SKM-1 (cell line): ENCODE measurements around the gene CR1.
"Not testable (repeated sequence)": the region's sequence is repeated elsewhere in the genome, so short reads cannot be mapped to it uniquely, and the experiment has no call there.

Experiments
- DNase-seq: peaks from one replicate; lab custom pipeline; 2025; ENCODE audit not compliant: unreplicated experiment; lab: John Stamatoyannopoulos, UW

Gene CR1

GRCh38 chr1:207638487-207639145 is 142.7 kb downstream of the CR1 start:
- not testable (repeated sequence) for DNase-seq

GRCh38 chr1:207639362-207639761 is 143.4 kb downstream of the CR1 start:
- not testable (repeated sequence) for DNase-seq

GRCh38 chr1:207644166-207644851 is 148.4 kb downstream of the CR1 start:
- no peak for DNase-seq

- DNase-seq = no peak
Measured at GRCh38 chr1:207644852-207645634, 149.1 kb downstream of the CR1 start, which contains the start of gene CR1L. TSS of gene CR1L (plus strand) at chr1:207645133. CDS start at chr1:207645234, 101 bp downstream.

GRCh38 chr1:207645635-207646081 is 149.7 kb downstream of the CR1 start:
- no peak for DNase-seq

- DNase-seq = no peak
Measured at GRCh38 chr1:207646171-207646570, 150.2 kb downstream of the CR1 start.

- DNase-seq = no peak
Measured at GRCh38 chr1:207646944-207647579, 151.1 kb downstream of the CR1 start.

GRCh38 chr1:207647671-207648333 is 151.8 kb downstream of the CR1 start:
- no peak for DNase-seq

GRCh38 chr1:207648334-207649209 is 152.6 kb downstream of the CR1 start:
- no peak for DNase-seq

GRCh38 chr1:207649210-207649753 is 153.3 kb downstream of the CR1 start:
- no peak for DNase-seq

- DNase-seq = no peak
Measured at GRCh38 chr1:207649865-207650580, 154.1 kb downstream of the CR1 start.

GRCh38 chr1:207651583-207651982 is 155.6 kb downstream of the CR1 start:
- DNase-seq = no peak

GRCh38 chr1:207654320-207654719 is 158.4 kb downstream of the CR1 start:
- DNase-seq = no peak

- DNase-seq = no peak
Measured at GRCh38 chr1:207658408-207658807, 162.5 kb downstream of the CR1 start.

GRCh38 chr1:207658904-207659485 is 163.0 kb downstream of the CR1 start:
- DNase-seq = no peak

GRCh38 chr1:207659545-207660153 is 163.7 kb downstream of the CR1 start:
- DNase-seq = no peak

GRCh38 chr1:207661420-207661819 is 165.5 kb downstream of the CR1 start:
- not testable (repeated sequence) for DNase-seq

- DNase-seq = no peak
Measured at GRCh38 chr1:207666342-207666741, 170.4 kb downstream of the CR1 start.
